K562 (cell line): ENCODE measurements around the gene DAB2IP. TPM values are rescaled to one million over a fixed set of nuclear protein-coding genes. Genes with fewer than 3 reads are reported as not detected.

Source experiments
- ATAC-seq: fragments of 200-7000 bp; cut with Tn5 transposase; 3 replicates; pipeline ENCODE4 v1.9.1; 2020; ENCODE audit warnings: moderate library complexity
- BruUV-seq: library from RNA; stranded (reverse); fragments of 400-500 nt; replicated peaks from 2 replicates; lab custom pipeline; 2021; lab: Mats Ljungman, UMichigan
- CTCF ChIA-PET: fragments of 300-600 bp; formaldehyde crosslinking; extraction: SDS; loops from one replicate; lab custom pipeline; 2021; ENCODE audit warnings: low intra/inter-chr PET ratio; lab: Yijun Ruan, JAX
- POLR2A ChIA-PET: fragments of 300-600, 350-650 bp; sonication (Branson Sonifier 250); formaldehyde crosslinking; extraction: SDS; loops from one replicate; lab custom pipeline; 2021; ENCODE audit warnings: antibody characterized with exemption, inconsistent platforms; lab: Yijun Ruan, JAX
- DNase-seq, 4 experiments: peaks; one replicate each; pipeline versions ENCODE4 v3.0.0 to v3.0.0-alpha.2; 2011 to 2018; ENCODE audit warnings: low spot score in 3 of 4, mixed read lengths in 3 of 4; ENCODE audit errors: extremely low read depth in 1 of 4
- FAIRE-seq: peaks from 2 replicates; lab custom pipeline; 2011; peaks lifted over from hg19 to GRCh38; lab: Jason Lieb, UNC
- H2AFZ ChIP-seq: 2 replicates; pipeline ENCODE4 v1.6.0; 2011; ENCODE audit warnings: low read depth, low read length, control low read depth, inconsistent platforms
- H3K27ac ChIP-seq: fragments of 200-600 bp; 3 replicates; pipeline ENCODE4 v1.8.0; 2011; ENCODE audit warnings: low read depth, mild to moderate bottlenecking, control low read depth, inconsistent platforms, low read length, moderate library complexity, mixed read lengths; ENCODE audit errors: extremely low read depth
- H3K27me3 ChIP-seq, 2 experiments: fragments of 300-600 bp in 1 of 2; 2 replicates in 1 of 2; 3 replicates in 1 of 2; pipeline versions ENCODE4 v1.6.0 to v1.8.0; 2011; ENCODE audit warnings: inconsistent platforms in 2 of 2, low read length in 2 of 2, mild to moderate bottlenecking in 1 of 2, mixed read lengths in 1 of 2, moderate library complexity in 1 of 2; ENCODE audit not compliant: control insufficient read depth in 2 of 2, insufficient read depth in 2 of 2
- H3K36me3 ChIP-seq: fragments of 300-600 bp; 3 replicates; pipeline ENCODE4 v1.8.0; 2011; ENCODE audit warnings: mild to moderate bottlenecking, low read length, inconsistent platforms; ENCODE audit not compliant: control insufficient read depth, insufficient read depth
- H3K4me1 ChIP-seq, 2 experiments: fragments of 200-600 bp in 1 of 2; replicated peaks in 1 of 2; 2 replicates in 1 of 2; 3 replicates in 1 of 2; pipeline versions ENCODE4 v1.5.1 to v1.8.0; 2011; ENCODE audit warnings: inconsistent platforms in 2 of 2, low read length in 2 of 2, mild to moderate bottlenecking in 1 of 2, mixed read lengths in 1 of 2, moderate library complexity in 1 of 2; ENCODE audit not compliant: control insufficient read depth in 2 of 2, insufficient read depth in 2 of 2
- H3K4me2 ChIP-seq: 2 replicates; pipeline ENCODE4 v1.6.1; 2011; ENCODE audit warnings: low read length, control low read depth, inconsistent platforms, mixed read lengths; ENCODE audit not compliant: insufficient read depth
- H3K4me3 ChIP-seq: fragments of 200-600 bp; sonication (generic), shearing (Covaris generic); 2 replicates; pipeline ENCODE4 v1.5.1; 2016; ENCODE audit warnings: control low read depth, inconsistent platforms
- H3K79me2 ChIP-seq: fragments of 200-600 bp; 3 replicates; pipeline ENCODE4 v1.8.0; 2011; ENCODE audit warnings: low read length, inconsistent platforms; ENCODE audit not compliant: control insufficient read depth, insufficient read depth
- H3K9ac ChIP-seq, 2 experiments: 2 replicates each; pipeline versions ENCODE4 v1.6.0 to v1.6.1; 2011; ENCODE audit warnings: low read depth in 2 of 2, low read length in 2 of 2, control low read depth in 1 of 2, inconsistent platforms in 1 of 2, mild to moderate bottlenecking in 1 of 2, mixed read lengths in 1 of 2; ENCODE audit not compliant: insufficient read depth in 1 of 2
- H3K9me1 ChIP-seq: one replicate; pipeline ENCODE4 v1.6.0; 2011; ENCODE audit warnings: inconsistent platforms, mild to moderate bottlenecking, low read length, moderate library complexity; ENCODE audit not compliant: control insufficient read depth, insufficient read depth
- H3K9me3 ChIP-seq: replicated peaks from 2 replicates; pipeline ENCODE4 v1.5.1; 2011; ENCODE audit warnings: low read depth, low read length, inconsistent platforms; ENCODE audit not compliant: control insufficient read depth, insufficient read depth
- H4K20me1 ChIP-seq: replicated peaks from 2 replicates; pipeline ENCODE4 v1.6.1; 2011; ENCODE audit warnings: low read length, inconsistent platforms, mixed read lengths; ENCODE audit not compliant: control insufficient read depth, insufficient read depth
- BMI1 ChIP-seq: fragments of 150-350 bp; IDR thresholded peaks from 2 replicates; pipeline ENCODE4 v1.6.1; 2014; ENCODE audit warnings: low read length
- BRD4 ChIP-seq: fragments of 200-600 bp; sonication (generic); IDR thresholded peaks from 2 replicates; pipeline ENCODE4 v1.6.1; 2017; ENCODE audit warnings: inconsistent platforms
- ERF ChIP-seq: fragments of 450-650 bp; formaldehyde crosslinking; IDR thresholded peaks from 2 replicates; pipeline ENCODE4 v1.4.0; 2020; ENCODE audit warnings: mild to moderate bottlenecking, mixed read lengths
- GTF2A2 ChIP-seq: IDR thresholded peaks from 2 replicates; pipeline ENCODE4 v1.6.1; 2016; ENCODE audit warnings: mild to moderate bottlenecking, missing genetic modification characterization, missing compliant biosample characterization
- HMGN3 ChIP-seq: IDR thresholded peaks from 2 replicates; pipeline ENCODE4 v1.6.1; 2011; ENCODE audit warnings: borderline replicate concordance, low read depth, mild to moderate bottlenecking, mixed read lengths, low read length; ENCODE audit not compliant: insufficient read length; ENCODE audit errors: extremely low read depth
- IFI16 ChIP-seq: fragments of 250-450 bp; sonication (Bioruptor Pico); IDR thresholded peaks from 2 replicates; pipeline ENCODE4 v2.1.2; 2022; ENCODE audit warnings: mild to moderate bottlenecking, inconsistent platforms
- MCM7 ChIP-seq, 2 experiments: fragments of 450-650 bp; IDR thresholded peaks; 2 replicates each; pipeline ENCODE4 v1.6.1; 2016 to 2018
- RBFOX2 ChIP-seq: fragments of 200-400 bp; formaldehyde crosslinking; IDR thresholded peaks from 2 replicates; pipeline ENCODE4 v1.6.1; 2017; ENCODE audit warnings: low read depth, mild to moderate bottlenecking, low read length, moderate library complexity
- RUNX1 ChIP-seq: sonication (generic); IDR thresholded peaks from 2 replicates; pipeline ENCODE4 v1.6.1; 2016; ENCODE audit warnings: antibody characterized with exemption, low read depth
- SP1 ChIP-seq: sonication (generic); formaldehyde crosslinking; IDR thresholded peaks from 2 replicates; pipeline ENCODE4 v1.8.1; 2022; ENCODE audit warnings: mild to moderate bottlenecking, missing genetic modification reagents
- ZFP30 ChIP-seq: fragments of 250-450 bp; sonication (Bioruptor Pico); IDR thresholded peaks from 2 replicates; pipeline ENCODE4 v1.8.0; 2022; ENCODE audit warnings: moderate library complexity, mild to moderate bottlenecking, inconsistent platforms, borderline replicate concordance
- ZNF232 ChIP-seq: sonication (generic); formaldehyde crosslinking; IDR thresholded peaks from 2 replicates; pipeline ENCODE4 v1.8.0; 2022; ENCODE audit warnings: mild to moderate bottlenecking, missing genetic modification reagents
- WGBS: fragments of 100-300 bp; shearing (Covaris generic); methylation state at CpG from one replicate; pipeline ENCODE4 v1.1.6; 2016; ENCODE audit warnings: low coverage, mixed read lengths; ENCODE audit not compliant: insufficient coverage; ENCODE audit errors: missing lambda C conversion rate; 5-methylcytosine and 5-hydroxymethylcytosine counted together
- in situ Hi-C: fragments of 300-500 bp; cut with MboI; formaldehyde crosslinking; loops from 4 replicates; pipeline ENCODE4 v1.15.0; 2018; ENCODE audit warnings: inconsistent platforms, mixed read lengths
- intact Hi-C: fragments of 100-400 bp; cut with micrococcal nuclease; formaldehyde crosslinking; loops from 2 replicates; pipeline ENCODE4 v1.14.2; 2022
- polyA plus RNA-seq, 8 experiments: library from polyadenylated mRNA; depleted of rRNA in 4 of 8; stranded (reverse) in 5 of 8; unstranded in 3 of 8; fragments of >200 nt; fragmentation: Nextera tagmentation in 2 of 8; fragmentation: Illumina TruSeq in 1 of 8; extraction: Ambion mirVana in 2 of 8; extraction: Trizol in 1 of 8; gene quantifications; 2 replicates each; pipeline versions ENCODE4 v1.2.1 to v1.2.3, GENCODE V29; 2011 to 2014; ENCODE audit warnings: inconsistent platforms in 1 of 8, missing spikeins in 1 of 8
- total RNA-seq, 7 experiments: library from RNA; depleted of rRNA in 6 of 7; stranded (reverse); fragments of >200 nt in 6 of 7; fragmentation: Illumina TruSeq in 2 of 7; extraction: Trizol in 2 of 7; gene quantifications; 2 replicates each; pipeline versions ENCODE4 v1.2.1 to v1.2.3, GENCODE V29; 2011 to 2021; ENCODE audit warnings: low replicate concordance in 1 of 7
- TF ChIP-seq, protein P1 (sequence below), 2 experiments: fragments of 450-650 bp; IDR thresholded peaks; 2 replicates each; pipeline ENCODE4 v1.6.1; 2018; ENCODE audit warnings: mild to moderate bottlenecking in 2 of 2, low read depth in 1 of 2; ENCODE audit not compliant: partially characterized antibody in 2 of 2
- TF ChIP-seq, protein P2 (sequence below): sonication (generic); formaldehyde crosslinking; IDR thresholded peaks from 2 replicates; pipeline ENCODE4 v1.8.1; 2022; ENCODE audit warnings: missing genetic modification reagents

Gene DAB2IP
- total and polyA plus RNA-seq, 9 of the 15 experiments (the other 6 are each of a cell fraction or from before 2014, with no cell fraction given) = 0.04 to 0.31 (median 0.08) TPM; not detected in 5

DNA sequence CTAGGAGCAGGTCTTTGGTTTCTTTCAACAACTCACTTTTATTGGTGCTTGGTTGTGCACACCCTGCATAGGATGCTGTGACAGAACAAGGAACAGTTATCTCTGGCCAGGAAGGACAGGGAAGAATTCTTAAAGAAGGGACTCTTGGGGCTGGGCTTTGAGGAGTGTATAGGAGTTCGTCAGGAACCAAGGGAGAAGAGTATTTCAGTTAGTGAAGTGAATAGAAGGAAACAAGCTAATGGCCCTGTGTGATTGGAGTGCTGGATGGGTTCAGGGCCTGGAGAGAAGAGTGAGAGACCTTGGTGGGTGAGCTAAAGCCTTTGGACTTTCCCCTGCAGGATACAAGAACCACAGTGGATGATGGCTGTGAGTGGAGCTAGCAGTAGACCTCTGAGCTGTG is 32.2 kb downstream of the DAB2IP start (continued):
- TF ChIP-seq ZFP30 (CRISPR knock-in tag) (no peak), GTF2A2 (tag) (no peak), MCM7 (IDR thresholded peaks at IDR 0.05) (no peak)
- TF ChIP-seq, protein P1, sequence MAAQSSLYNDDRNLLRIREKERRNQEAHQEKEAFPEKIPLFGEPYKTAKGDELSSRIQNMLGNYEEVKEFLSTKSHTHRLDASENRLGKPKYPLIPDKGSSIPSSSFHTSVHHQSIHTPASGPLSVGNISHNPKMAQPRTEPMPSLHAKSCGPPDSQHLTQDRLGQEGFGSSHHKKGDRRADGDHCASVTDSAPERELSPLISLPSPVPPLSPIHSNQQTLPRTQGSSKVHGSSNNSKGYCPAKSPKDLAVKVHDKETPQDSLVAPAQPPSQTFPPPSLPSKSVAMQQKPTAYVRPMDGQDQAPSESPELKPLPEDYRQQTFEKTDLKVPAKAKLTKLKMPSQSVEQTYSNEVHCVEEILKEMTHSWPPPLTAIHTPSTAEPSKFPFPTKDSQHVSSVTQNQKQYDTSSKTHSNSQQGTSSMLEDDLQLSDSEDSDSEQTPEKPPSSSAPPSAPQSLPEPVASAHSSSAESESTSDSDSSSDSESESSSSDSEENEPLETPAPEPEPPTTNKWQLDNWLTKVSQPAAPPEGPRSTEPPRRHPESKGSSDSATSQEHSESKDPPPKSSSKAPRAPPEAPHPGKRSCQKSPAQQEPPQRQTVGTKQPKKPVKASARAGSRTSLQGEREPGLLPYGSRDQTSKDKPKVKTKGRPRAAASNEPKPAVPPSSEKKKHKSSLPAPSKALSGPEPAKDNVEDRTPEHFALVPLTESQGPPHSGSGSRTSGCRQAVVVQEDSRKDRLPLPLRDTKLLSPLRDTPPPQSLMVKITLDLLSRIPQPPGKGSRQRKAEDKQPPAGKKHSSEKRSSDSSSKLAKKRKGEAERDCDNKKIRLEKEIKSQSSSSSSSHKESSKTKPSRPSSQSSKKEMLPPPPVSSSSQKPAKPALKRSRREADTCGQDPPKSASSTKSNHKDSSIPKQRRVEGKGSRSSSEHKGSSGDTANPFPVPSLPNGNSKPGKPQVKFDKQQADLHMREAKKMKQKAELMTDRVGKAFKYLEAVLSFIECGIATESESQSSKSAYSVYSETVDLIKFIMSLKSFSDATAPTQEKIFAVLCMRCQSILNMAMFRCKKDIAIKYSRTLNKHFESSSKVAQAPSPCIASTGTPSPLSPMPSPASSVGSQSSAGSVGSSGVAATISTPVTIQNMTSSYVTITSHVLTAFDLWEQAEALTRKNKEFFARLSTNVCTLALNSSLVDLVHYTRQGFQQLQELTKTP (IDR thresholded peaks at IDR 0.05; ENCODE audit: low read depth in 1 of 2, partially characterized antibody in 2 of 2) = no peak

DNA sequence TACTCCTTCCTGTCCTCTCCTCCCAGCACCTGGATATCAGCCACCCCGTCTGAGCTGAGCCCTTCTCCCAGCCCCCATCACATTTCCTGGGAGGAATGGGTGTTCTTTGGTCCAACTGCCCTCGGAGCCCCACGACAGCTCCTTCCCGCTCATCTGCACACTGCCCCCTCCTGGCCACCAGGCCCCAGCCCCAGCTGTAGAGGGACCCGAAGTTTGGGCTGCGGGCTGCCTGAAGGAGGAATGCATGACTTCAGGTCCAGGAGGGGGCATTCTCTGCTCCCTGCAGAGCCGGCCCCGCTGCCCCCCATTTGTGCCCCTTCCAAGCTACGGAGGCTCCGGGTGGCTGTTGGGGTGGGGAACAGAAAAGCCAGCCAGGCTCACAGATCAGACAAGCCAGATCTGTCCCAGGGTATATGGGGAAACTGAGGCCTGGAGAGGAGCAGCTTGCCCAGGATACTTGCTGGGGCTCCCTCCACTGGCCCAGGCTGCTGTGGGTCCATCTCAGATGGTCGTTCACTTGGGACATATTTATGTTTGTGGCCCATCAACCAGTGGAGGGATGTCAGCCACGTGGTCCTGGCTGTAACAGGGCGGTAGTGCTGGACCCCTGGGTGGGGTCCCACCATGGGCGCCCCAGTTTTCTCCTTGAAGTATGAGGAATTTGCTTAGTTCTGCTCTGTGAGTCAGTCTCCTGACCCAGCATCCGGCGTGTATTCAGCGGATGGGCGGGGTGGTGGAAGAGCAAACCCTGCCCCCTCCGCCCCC is 33.1 kb downstream of the DAB2IP start:
- H2AFZ ChIP-seq = no peak overlapping the region; the same call in 1 of the 2 replicates
- intact Hi-C loops (loop anchor here (1.0 kb wide), 3 partner anchors 44 to 138 kb away; no protein-coding TSS in a partner anchor), in situ Hi-C loops (loop anchor here (5.0 to 25.0 kb wide), 2 partner anchors 132 to 653 kb away; no protein-coding TSS in a partner anchor)
- H3K27ac ChIP-seq = no peak overlapping the region
- H3K9me3 ChIP-seq = no peaks in the 10 kb centered on the region
- no peaks in the 10 kb centered on the region for H3K79me2 ChIP-seq
- CTCF ChIA-PET = interaction anchor here (0.5 to 1.1 kb wide), 2 partner anchors 119 to 139 kb away, joined by 5 to 8 read pairs; no protein-coding TSS in a partner anchor
- H3K4me1 ChIP-seq = no peaks in the 10 kb centered on the region
- DNase-seq (peak; percentile 46 to 70 (median 62)), ATAC-seq (peak; percentile 83), FAIRE-seq (no peak)
- POLR2A ChIA-PET = interaction anchor here (0.6 to 2.0 kb wide), 3 partner anchors 8 to 27 kb away, joined by 3 to 6 read pairs (median 4); no protein-coding TSS in a partner anchor
- no TSS peak for BruUV-seq
- H3K4me3 ChIP-seq = no peak overlapping the region
- H3K4me2 ChIP-seq = no peak overlapping the region
- no peaks in the 10 kb centered on the region for H3K9me1 ChIP-seq
- H3K36me3 ChIP-seq = no peaks in the 10 kb centered on the region
- WGBS = 4% methylated on average over 16 of the region's 19 CpGs
- H3K27me3 ChIP-seq = peaks cover 0 to 11% of the 10 kb centered on the region in 2 experiments; a peak in 3 of 5 replicates
- H3K9ac ChIP-seq = no peak overlapping the region
- peaks cover 26% of the 10 kb centered on the region for H4K20me1 ChIP-seq
- no peak for TF ChIP-seq HMGN3
- no peak for TF ChIP-seq BRD4
- TF ChIP-seq RUNX1 = no peak
- no peak for TF ChIP-seq IFI16 (CRISPR knock-in tag)
- TF ChIP-seq ZNF232 = no peak
- TF ChIP-seq RBFOX2 = no peak
- no peak for TF ChIP-seq SP1 (CRISPR knock-in tag)
- TF ChIP-seq, protein P2, sequence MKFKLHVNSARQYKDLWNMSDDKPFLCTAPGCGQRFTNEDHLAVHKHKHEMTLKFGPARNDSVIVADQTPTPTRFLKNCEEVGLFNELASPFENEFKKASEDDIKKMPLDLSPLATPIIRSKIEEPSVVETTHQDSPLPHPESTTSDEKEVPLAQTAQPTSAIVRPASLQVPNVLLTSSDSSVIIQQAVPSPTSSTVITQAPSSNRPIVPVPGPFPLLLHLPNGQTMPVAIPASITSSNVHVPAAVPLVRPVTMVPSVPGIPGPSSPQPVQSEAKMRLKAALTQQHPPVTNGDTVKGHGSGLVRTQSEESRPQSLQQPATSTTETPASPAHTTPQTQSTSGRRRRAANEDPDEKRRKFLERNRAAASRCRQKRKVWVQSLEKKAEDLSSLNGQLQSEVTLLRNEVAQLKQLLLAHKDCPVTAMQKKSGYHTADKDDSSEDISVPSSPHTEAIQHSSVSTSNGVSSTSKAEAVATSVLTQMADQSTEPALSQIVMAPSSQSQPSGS (CRISPR knock-in tag) = no peak
- no peak for TF ChIP-seq ERF
- TF ChIP-seq BMI1 = no peak
